Measurements from ENCODE around the gene LRRC45.

The LRRC45 gene

GRCh38 chr17:82011617-82012187, 11.4 kb upstream of the LRRC45 start:
- TF ChIP-seq PAX5 (IDR thresholded peaks at IDR 0.05; ENCODE audit: insufficient read depth, low read length, severe bottlenecking) (no peak), TAF1 (IDR thresholded peaks at IDR 0.05; ENCODE audit: low read depth, low read length) (no peak), POLR2A (IDR thresholded peaks at IDR 0.05; ENCODE audit: low read depth, low read length) (no peak), POLR2AphosphoS5 (IDR thresholded peaks at IDR 0.05; ENCODE audit: low read depth, low read length) (no peak), SPI1 (IDR thresholded peaks at IDR 0.05; ENCODE audit: low read depth, low read length) (no peak), POU2F2 (IDR thresholded peaks at IDR 0.05; ENCODE audit: low read depth, low read length) (no peak)
- no peak for FAIRE-seq
- no peak for DNase-seq (ENCODE audit: insufficient read length, low spot score)

DNA sequence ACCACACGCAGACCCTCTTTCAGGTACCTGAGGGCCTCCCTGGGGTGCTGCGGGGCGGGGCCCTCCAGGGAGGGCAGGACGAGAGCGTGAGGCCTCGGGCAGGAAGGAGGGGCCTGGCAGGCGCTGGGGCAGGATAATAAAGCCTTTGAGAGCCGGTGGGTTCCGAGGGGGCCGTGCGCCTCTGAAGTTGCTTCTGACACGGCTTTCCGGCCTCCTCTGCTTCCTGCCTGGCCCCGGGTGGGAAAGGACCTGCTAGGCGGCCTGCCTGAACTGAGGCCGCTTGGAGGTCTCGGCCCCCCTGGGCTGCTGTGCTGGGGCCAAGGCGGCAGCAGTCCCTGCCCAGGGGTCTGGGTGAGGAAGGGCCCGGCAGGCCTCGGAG, 10.9 kb upstream of the LRRC45 start:
- TF ChIP-seq PAX5 (IDR thresholded peaks at IDR 0.05; ENCODE audit: insufficient read depth, low read length, severe bottlenecking), result no peak
- no peak for TF ChIP-seq POU2F2 (IDR thresholded peaks at IDR 0.05; ENCODE audit: low read depth, low read length)
- no peak for TF ChIP-seq SPI1 (IDR thresholded peaks at IDR 0.05; ENCODE audit: low read depth, low read length)
- TF ChIP-seq POLR2AphosphoS5 (IDR thresholded peaks at IDR 0.05; ENCODE audit: low read depth, low read length), result no peak
- TF ChIP-seq POLR2A (IDR thresholded peaks at IDR 0.05; ENCODE audit: low read depth, low read length), result no peak
- no peak for TF ChIP-seq TAF1 (IDR thresholded peaks at IDR 0.05; ENCODE audit: low read depth, low read length)
- no peak for DNase-seq (ENCODE audit: insufficient read length, low spot score)
- no peak for FAIRE-seq

GRCh38 chr17:82012640-82013295, 10.3 kb upstream of the LRRC45 start:
- FAIRE-seq (no peak), DNase-seq (ENCODE audit: insufficient read length, low spot score) (no peak)
- TF ChIP-seq POU2F2 (IDR thresholded peaks at IDR 0.05; ENCODE audit: low read depth, low read length) (no peak), SPI1 (IDR thresholded peaks at IDR 0.05; ENCODE audit: low read depth, low read length) (no peak), POLR2AphosphoS5 (IDR thresholded peaks at IDR 0.05; ENCODE audit: low read depth, low read length) (no peak), POLR2A (IDR thresholded peaks at IDR 0.05; ENCODE audit: low read depth, low read length) (no peak), PAX5 (IDR thresholded peaks at IDR 0.05; ENCODE audit: insufficient read depth, low read length, severe bottlenecking) (no peak), TAF1 (IDR thresholded peaks at IDR 0.05; ENCODE audit: low read depth, low read length) (no peak)

DNA sequence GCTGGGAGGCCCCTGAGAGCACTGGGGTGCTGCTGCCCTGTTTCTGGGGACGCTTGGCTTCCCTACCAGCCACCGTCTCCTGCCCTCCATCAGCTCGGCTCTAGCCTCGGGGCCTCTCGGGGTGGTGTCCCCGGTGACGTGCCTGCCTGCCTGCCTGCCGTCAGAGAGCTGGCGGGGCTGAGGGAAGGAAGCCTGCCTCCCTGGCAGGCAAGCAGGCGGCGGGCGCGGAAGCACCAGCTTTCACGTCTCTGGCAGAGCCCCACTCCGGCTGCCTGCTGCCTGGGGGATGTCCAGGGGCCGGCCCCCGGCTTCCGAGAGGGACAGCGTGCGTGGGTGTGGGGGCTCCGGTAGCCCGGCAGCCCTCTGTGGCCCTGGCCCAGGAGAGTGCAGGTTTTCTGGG, 9.8 kb upstream of the LRRC45 start:
- DNase-seq (ENCODE audit: insufficient read length, low spot score), result no peak
- no peak for TF ChIP-seq POU2F2 (IDR thresholded peaks at IDR 0.05; ENCODE audit: low read depth, low read length)
- TF ChIP-seq POLR2AphosphoS5 (IDR thresholded peaks at IDR 0.05; ENCODE audit: low read depth, low read length), result no peak
- TF ChIP-seq TAF1 (IDR thresholded peaks at IDR 0.05; ENCODE audit: low read depth, low read length), result no peak
- TF ChIP-seq SPI1 (IDR thresholded peaks at IDR 0.05; ENCODE audit: low read depth, low read length), result no peak
- no peak for TF ChIP-seq POLR2A (IDR thresholded peaks at IDR 0.05; ENCODE audit: low read depth, low read length)
- TF ChIP-seq PAX5 (IDR thresholded peaks at IDR 0.05; ENCODE audit: insufficient read depth, low read length, severe bottlenecking), result no peak
- FAIRE-seq, result no peak

DNA sequence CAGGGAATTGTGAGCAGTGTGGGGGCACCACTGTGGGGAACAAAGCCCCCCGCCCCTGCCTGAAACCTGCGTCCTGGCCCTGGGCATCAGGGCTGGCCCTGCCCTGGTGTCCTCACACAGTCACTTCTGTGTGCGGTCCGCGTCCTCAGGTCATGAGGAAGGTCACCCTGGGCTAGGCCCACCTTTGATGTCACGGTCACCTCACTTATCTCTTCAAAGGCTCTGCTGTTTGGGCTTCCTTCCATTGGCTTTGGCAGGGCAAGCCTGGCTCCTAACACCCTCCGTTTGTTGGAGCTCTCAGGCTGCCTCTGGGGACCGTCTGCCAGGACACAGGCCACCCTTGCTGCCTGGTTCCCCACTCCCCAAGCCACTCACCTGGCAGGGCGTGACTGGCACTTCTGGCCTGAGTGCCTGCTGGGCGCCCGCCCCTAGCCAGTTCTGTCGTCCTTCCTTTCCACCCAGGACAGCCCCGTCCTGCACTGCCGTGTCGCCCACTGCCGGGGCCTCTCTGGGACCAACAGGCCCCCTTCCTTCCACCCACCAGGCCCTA, 9.3 kb upstream of the LRRC45 start:
- TF ChIP-seq POU2F2 (IDR thresholded peaks at IDR 0.05; ENCODE audit: low read depth, low read length) (no peak), SPI1 (IDR thresholded peaks at IDR 0.05; ENCODE audit: low read depth, low read length) (no peak), TAF1 (IDR thresholded peaks at IDR 0.05; ENCODE audit: low read depth, low read length) (no peak), POLR2AphosphoS5 (IDR thresholded peaks at IDR 0.05; ENCODE audit: low read depth, low read length) (no peak), POLR2A (IDR thresholded peaks at IDR 0.05; ENCODE audit: low read depth, low read length) (no peak), PAX5 (IDR thresholded peaks at IDR 0.05; ENCODE audit: insufficient read depth, low read length, severe bottlenecking) (no peak)
- no peak for FAIRE-seq

GRCh38 chr17:82014432-82014831, 8.7 kb upstream of the LRRC45 start:
- DNase-seq (ENCODE audit: insufficient read length, low spot score) (no peak), FAIRE-seq (no peak)
- TF ChIP-seq POU2F2 (IDR thresholded peaks at IDR 0.05; ENCODE audit: low read depth, low read length) (no peak), PAX5 (IDR thresholded peaks at IDR 0.05; ENCODE audit: insufficient read depth, low read length, severe bottlenecking) (no peak), TAF1 (IDR thresholded peaks at IDR 0.05; ENCODE audit: low read depth, low read length) (no peak), POLR2AphosphoS5 (IDR thresholded peaks at IDR 0.05; ENCODE audit: low read depth, low read length) (no peak), SPI1 (IDR thresholded peaks at IDR 0.05; ENCODE audit: low read depth, low read length) (no peak), POLR2A (IDR thresholded peaks at IDR 0.05; ENCODE audit: low read depth, low read length) (no peak)

More for the DNA sequence above, 9.3 kb upstream of the LRRC45 start:
- DNase-seq (ENCODE audit: insufficient read length, low spot score), result no peak

DNA sequence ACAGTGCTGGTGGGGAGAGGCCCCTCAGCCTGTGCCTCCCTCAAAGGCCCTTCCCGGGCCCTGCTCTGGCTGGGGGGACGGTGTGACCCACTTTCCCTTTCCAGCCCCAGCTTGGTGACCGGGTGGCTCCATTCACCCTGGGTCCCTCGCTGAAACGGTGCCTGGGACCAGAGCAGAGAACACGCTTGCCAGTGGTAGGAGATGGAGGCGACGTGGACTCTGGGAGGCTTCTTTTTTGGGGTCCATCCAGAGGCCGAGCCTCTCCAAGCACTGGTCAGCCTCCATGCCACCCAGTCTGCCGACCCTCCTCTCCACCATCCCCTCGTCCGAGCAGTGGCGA, 8.2 kb upstream of the LRRC45 start:
- FAIRE-seq, result no peak
- TF ChIP-seq POU2F2 (IDR thresholded peaks at IDR 0.05; ENCODE audit: low read depth, low read length) (no peak), PAX5 (IDR thresholded peaks at IDR 0.05; ENCODE audit: insufficient read depth, low read length, severe bottlenecking) (no peak), POLR2AphosphoS5 (IDR thresholded peaks at IDR 0.05; ENCODE audit: low read depth, low read length) (no peak)
- DNase-seq (ENCODE audit: insufficient read length, low spot score), result no peak

DNA sequence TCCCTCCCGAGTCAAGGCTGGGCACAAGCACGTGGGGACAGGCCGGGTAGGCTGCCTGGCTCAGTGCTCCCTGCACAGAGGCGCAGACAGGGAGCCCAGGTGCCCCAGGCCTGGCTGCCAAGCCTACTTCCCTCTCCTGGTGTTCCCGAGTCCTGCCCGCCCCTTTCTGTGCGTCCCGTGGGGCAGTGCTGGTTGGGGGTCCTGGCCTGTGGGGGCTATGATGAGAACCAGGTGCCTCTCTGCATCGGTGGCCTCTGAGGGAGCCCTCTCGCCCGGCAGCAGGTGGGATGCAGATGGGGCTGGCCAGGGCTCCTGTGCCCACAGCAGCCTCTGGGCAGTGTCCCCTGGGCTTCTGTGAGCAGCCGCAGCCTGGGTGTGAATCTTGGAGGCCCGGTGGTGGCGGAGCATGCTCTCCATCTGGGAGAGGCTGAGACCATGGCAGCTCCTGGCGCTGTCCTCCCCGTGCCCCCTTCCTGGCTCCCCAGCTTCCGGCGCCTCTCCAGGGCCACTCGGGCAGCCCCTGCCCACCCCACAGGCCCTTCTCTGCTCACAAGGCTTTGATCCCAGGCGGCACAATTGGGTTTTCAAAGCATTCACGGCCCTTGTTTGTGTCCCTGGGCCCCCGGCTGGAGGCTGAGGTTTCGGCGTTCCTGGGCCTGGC, 7.7 kb upstream of the LRRC45 start:
- TF ChIP-seq PAX5 (IDR thresholded peaks at IDR 0.05; ENCODE audit: insufficient read depth, low read length, severe bottlenecking) (no peak), POU2F2 (IDR thresholded peaks at IDR 0.05; ENCODE audit: low read depth, low read length) (no peak), POLR2A (IDR thresholded peaks at IDR 0.05; ENCODE audit: low read depth, low read length) (no peak), POLR2AphosphoS5 (IDR thresholded peaks at IDR 0.05; ENCODE audit: low read depth, low read length) (no peak), TAF1 (IDR thresholded peaks at IDR 0.05; ENCODE audit: low read depth, low read length) (no peak), SPI1 (IDR thresholded peaks at IDR 0.05; ENCODE audit: low read depth, low read length) (no peak)
- FAIRE-seq (no peak), DNase-seq (ENCODE audit: insufficient read length, low spot score) (no peak)

- FAIRE-seq (no peak), DNase-seq (ENCODE audit: insufficient read length, low spot score) (no peak)
- no peak for TF ChIP-seq SPI1 (IDR thresholded peaks at IDR 0.05; ENCODE audit: low read depth, low read length)
Measured at GRCh38 chr17:82016061-82016874, 6.8 kb upstream of the LRRC45 start.
